ENCODE data around the gene ADGRG6. TPM values are rescaled to one million over a fixed set of nuclear protein-coding genes. Genes with fewer than 3 reads are reported as not detected.
"Not testable (repeated sequence)": the region's sequence is repeated elsewhere in the genome, so short reads cannot be mapped to it uniquely, and the experiment has no call there.

Gene ADGRG6
- 10 to 100 TPM in 10 of 12 donors, 1 to 10 TPM in 1, not detected in 1; 8.3 to 25.6 (median 12.9) TPM for polyA plus RNA-seq (ENCODE audit: insufficient read length in 12 of 12)
- long read RNA-seq, donor 1, partial matches to known transcripts: 16 of 17 reads
- long read RNA-seq, donor 1, other reads (novel, unspliced or antisense): 0 of 17 reads
- long read RNA-seq, donor 2, full-length matches to known transcripts: 2 of 2 reads
- long read RNA-seq, donor 2, partial matches to known transcripts: 0 of 2 reads
- long read RNA-seq, donor 2, other reads (novel, unspliced or antisense): 0 of 2 reads
- long read RNA-seq, donor 3, partial matches to known transcripts: 9 of 10 reads
- long read RNA-seq, donor 3, other reads (novel, unspliced or antisense): 0 of 10 reads
- long read RNA-seq, donor 4, partial matches to known transcripts: 0 of 2 reads
- long read RNA-seq, donor 4, other reads (novel, unspliced or antisense): 0 of 2 reads
- long read RNA-seq, donor 5, partial matches to known transcripts: 0 of 1 reads
- long read RNA-seq, donor 5, other reads (novel, unspliced or antisense): 0 of 1 reads
- long read RNA-seq, donor 6: 0 reads
- long read RNA-seq, donor 7, partial matches to known transcripts: 0 of 1 reads
- long read RNA-seq, donor 7, other reads (novel, unspliced or antisense): 0 of 1 reads
- long read RNA-seq, donor 8, partial matches to known transcripts: 0 of 1 reads
- long read RNA-seq, donor 8, other reads (novel, unspliced or antisense): 0 of 1 reads
- long read RNA-seq, donor 9: 0 reads
- long read RNA-seq, donor 10: 0 reads
- long read RNA-seq, donor 11: 0 reads

- no peak for DNase-seq
Observed at GRCh38 chr6:142301651-142302391, at the start of gene ADGRG6. TSS of gene ADGRG6 (plus strand) at chr6:142302007. CDS start at chr6:142302330, 323 bp downstream.

- DNase-seq: no peak
Observed at GRCh38 chr6:142254513-142254912, 47.3 kb upstream of the ADGRG6 start.

GRCh38 chr6:142255785-142256184 lies 46.0 kb upstream of the ADGRG6 start:
- no peak for DNase-seq

GRCh38 chr6:142258305-142258704 lies 43.5 kb upstream of the ADGRG6 start:
- DNase-seq: no peak

- no peak for DNase-seq
Observed at GRCh38 chr6:142258757-142259156, 43.0 kb upstream of the ADGRG6 start.

DNA sequence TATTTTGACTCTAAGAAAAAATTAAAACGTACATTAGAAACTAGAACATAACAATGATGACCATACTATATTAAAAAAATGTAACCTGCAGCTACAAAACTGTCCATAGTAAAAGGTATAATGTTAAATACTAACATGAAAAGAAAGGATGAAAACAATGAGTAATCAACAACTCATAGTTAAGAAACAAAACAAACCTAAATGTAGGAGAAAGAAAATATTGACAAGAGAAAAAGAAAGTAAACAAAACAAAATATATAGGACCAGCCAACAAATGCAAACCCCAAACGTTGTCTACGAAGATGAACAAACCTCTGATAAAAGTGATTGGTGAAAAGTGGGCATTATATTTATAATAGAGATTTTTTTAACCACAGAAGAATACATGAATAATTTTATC lies 41.1 kb upstream of the ADGRG6 start:
- DNase-seq: no peak

DNA sequence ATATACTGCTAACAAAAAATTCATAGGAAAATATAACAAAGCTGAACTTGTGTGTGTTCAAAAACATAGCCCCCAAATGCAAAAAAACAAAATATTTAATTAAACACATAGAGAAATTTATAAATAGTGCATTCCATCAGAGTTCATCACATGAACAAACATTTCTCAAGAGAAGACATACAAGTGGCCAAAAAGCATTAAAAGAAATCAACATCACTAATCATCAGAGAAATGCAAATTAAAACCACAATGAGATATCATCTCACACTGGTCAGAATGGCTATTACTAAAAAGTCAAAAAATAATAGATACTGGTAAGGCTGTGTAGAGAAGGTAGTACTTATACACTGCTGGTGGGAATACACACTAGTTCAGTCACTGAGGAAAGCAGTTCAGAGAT lies 39.6 kb upstream of the ADGRG6 start:
- DNase-seq: no peak

DNA sequence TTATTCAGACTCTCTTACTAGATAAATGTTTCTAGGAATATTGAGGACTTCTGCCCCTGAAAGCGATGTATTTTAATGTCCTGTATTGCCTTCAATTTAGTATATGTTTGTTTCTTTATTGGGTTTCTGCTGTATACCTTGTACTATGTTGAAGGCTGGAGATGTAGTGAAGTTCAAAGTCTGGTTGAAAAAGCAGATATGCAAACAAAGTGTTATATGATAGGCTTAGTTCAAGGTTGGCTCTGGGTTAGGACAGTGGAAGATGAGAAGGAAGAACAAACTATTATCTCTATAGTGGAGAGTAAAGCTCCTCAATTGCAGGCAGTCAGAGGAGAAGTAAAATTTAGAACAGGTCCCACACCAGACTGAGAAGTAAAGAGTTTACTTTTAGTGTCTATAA lies 36.3 kb upstream of the ADGRG6 start:
- no peak for DNase-seq

GRCh38 chr6:142266060-142266459 lies 35.7 kb upstream of the ADGRG6 start:
- no peak for DNase-seq

DNA sequence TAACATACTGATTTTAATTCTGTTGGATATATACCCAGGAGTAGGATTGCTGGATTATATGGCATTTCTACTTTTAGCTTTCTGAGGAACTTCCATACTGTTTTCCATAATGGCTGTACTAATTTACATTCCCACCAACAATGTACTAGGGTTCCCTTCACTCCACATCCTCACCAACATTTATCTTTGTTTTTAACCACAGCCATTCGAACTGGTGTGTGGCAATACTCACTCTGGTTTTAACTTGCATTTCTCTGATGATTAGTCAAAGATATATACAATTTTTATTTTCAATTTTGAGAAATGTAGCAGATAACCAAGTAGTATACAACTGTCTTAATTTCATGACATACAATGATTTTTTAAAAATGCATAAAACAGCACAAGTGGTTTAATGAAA lies 30.3 kb upstream of the ADGRG6 start:
- DNase-seq: no peak

DNA sequence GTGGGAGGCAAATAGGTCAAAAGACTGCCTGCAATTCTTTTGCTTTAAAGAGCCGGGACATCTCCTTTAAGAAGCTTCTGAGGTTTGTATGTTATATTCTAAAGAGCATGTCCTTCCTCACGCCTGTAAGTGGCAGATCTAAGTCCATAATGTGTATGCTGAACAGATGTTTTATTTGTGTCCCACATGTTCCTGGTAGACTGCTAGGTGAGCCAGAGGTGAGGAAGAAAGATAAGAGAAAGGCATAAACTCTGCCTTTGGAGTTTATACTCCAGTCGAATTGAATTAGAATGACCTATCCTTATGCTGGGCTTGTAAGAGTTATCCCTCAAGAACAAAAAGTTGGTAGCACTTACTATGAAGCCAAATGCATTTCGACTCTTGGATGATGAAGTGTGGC lies 27.2 kb upstream of the ADGRG6 start:
- no peak for DNase-seq

- no peak for DNase-seq
Observed at GRCh38 chr6:142275236-142276006, 26.4 kb upstream of the ADGRG6 start.

DNA sequence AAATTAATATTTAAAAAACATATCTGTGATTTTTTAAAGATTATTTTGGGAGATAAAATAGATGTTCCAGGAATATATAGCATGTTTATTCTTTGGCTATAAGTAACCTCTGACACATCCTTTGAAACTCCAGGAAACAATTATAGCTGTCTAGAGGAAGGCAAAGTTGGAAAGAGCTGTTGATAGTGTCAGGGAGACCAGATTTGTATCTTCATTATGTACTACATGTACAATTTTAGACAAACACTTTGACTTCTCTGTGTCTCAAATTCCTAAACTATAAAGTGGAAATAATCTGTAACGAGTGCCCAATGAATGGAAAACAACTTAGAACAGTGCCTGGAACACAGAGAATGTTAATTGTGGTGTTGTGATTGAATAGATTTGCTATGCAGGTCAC lies 25.6 kb upstream of the ADGRG6 start:
- no peak for DNase-seq

DNA sequence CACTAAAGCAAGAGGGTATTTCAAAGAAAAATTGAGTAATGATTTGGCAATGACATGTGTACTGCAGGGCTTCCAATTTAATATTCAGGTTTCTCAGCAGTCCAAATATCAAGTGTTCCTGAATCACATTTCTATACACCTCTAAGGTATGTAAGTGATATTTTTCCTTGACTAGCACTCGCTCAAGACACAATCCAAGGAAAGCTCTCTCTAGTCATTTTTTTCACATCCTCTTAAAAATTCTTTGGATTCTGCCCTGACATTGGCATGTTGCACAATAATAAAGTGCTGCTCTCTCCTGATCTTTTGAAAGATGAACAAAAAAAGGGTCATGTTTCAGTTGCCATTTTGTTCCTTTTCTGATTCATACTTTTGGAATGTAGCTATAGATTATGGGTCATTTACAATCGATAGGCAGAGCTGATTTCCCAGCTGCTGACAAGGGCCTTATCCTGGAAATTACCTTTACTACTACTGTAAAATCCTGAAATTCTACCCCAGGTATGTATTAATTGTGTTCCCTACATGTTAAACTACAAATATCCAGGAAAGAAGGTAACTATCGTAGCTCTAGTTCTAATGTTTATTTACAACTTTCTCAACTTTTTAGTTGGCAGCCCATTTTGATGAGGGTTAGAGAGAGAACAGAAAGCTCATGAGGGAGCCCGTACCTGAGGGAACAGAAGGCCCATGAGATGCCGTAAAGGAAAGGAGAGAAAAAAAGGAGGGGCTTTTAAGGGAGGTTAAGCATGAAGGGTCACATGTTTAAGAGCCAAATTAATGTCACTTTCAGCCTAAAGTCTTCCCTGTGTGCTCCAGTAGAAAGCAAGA lies 22.2 kb upstream of the ADGRG6 start:
- no peak for DNase-seq

GRCh38 chr6:142280265-142280664 lies 21.5 kb upstream of the ADGRG6 start:
- DNase-seq: no peak

DNA sequence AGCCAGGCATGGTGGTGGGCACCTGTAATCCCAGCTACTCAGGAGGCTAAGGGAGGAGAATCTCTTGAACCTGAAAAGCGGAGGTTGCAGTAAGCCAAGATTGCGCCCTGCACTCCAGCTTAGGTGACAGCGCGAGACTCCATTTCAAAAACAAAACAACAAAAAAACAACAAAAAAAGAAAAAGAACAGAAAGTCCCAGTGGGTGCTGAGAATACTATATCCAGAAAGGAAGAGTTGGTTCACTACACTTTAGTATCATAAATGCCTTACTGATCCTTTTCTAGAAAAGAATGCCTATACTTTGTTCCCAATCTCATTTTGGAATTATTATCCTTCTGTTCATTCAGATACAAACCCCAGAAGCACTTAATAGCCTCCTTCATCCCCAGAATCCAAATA lies 20.9 kb upstream of the ADGRG6 start:
- DNase-seq: no peak

DNA sequence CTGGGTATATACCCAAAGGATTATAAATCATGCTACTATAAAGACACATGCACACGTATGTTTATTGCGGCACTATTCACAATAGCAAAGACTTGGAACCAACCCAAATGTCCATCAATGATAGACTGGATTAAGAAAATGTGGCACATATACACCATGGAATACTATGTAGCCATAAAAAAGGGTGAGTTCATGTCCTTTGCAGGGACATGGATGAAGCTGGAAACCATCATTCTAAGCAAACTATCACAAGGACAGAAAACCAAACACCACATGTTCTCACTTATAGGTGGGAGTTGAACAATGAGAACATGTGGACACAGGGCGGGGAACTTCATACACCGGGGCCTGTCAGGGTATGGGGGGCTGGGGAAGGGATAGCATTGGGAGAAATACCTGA lies 18.7 kb upstream of the ADGRG6 start:
- not testable (repeated sequence) for DNase-seq

DNA sequence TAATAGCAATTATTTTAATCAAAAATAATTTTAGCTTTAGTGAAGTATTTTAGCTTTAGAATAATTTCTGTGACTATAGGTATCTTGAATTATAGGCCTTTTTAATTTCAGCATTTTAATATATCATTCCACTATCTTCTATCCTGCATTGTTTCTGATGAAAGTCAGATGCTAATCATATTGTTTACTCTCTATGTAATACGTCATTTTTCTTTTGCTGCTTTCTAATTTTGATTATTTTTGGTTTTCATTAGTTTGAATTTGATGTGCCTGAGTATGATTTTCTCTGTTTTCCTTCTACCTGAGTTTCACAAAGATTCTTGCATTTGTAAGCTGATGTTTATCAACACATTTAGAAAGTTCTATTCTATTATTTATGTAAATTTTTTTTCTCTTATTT lies 17.4 kb upstream of the ADGRG6 start:
- no peak for DNase-seq

GRCh38 chr6:142285235-142286087 lies 16.3 kb upstream of the ADGRG6 start:
- no peak for DNase-seq

DNA sequence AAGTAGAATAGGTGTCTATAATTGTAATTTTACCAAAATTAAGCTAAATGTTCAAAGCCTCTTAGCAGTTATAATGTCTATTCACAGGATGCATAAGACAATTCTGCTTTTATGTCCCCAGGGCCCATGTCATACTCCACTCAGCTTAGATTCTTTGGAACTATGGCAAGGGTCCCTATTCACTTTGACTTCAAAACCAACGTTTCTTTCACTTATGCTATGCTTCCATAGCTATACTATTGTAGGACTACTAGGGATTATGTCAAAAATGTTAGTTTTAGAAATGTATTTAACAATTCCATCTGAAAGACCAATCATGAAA lies 15.8 kb upstream of the ADGRG6 start:
- DNase-seq: no peak

Measured in muscle of arm (tissue), 14 donors.